ENCODE data around the gene FCHSD2. TPM values are rescaled to one million over a fixed set of nuclear protein-coding genes. Genes with fewer than 3 reads are reported as not detected.

The FCHSD2 gene
- polyA plus RNA-seq, 3 donors = 14.5 to 43.5 (median 16.6) TPM

- peaks cover 36% of the 10 kb centered on the region for H3K79me2 ChIP-seq (ENCODE audit: insufficient read depth, low read length)
- no peaks in the 10 kb centered on the region for H3K9me3 ChIP-seq (replicated peaks in 1 of 2; ENCODE audit: control insufficient read depth in 1 of 2, insufficient read depth in 1 of 2, low read length in 2 of 2)
- Mint-ChIP-seq H3K36me3 (peaks cover 38 to 39% of the 10 kb centered on the region in 2 donors), H3K4me3 (no peak overlapping the region), H3K4me1 (peaks cover 55% of the 10 kb centered on the region), H3K27me3 (ENCODE audit: low read depth in 3 of 3) (no peaks in the 10 kb centered on the region), H3K9me3 (peaks cover 0 to 4% (median 0%) of the 10 kb centered on the region in 7 donors), H3K27ac (peak overlapping the region in 1 of 7 donors; percentile 50)
- WGBS (ENCODE audit: insufficient coverage) = 96% methylated on average over 2 of the region's 3 CpGs
- intact Hi-C loops (cut with micrococcal nuclease) = no loop called here
- H3K4me3 ChIP-seq (replicated peaks in 1 of 3; ENCODE audit: low read depth in 2 of 3, low read length in 3 of 3) = no peak overlapping the region
- H3K27me3 ChIP-seq (ENCODE audit: control insufficient read depth in 2 of 2, insufficient read depth in 2 of 2, low read length in 2 of 2) = no peaks in the 10 kb centered on the region
- no peak for DNase-seq
- TF ChIP-seq, protein P1, sequence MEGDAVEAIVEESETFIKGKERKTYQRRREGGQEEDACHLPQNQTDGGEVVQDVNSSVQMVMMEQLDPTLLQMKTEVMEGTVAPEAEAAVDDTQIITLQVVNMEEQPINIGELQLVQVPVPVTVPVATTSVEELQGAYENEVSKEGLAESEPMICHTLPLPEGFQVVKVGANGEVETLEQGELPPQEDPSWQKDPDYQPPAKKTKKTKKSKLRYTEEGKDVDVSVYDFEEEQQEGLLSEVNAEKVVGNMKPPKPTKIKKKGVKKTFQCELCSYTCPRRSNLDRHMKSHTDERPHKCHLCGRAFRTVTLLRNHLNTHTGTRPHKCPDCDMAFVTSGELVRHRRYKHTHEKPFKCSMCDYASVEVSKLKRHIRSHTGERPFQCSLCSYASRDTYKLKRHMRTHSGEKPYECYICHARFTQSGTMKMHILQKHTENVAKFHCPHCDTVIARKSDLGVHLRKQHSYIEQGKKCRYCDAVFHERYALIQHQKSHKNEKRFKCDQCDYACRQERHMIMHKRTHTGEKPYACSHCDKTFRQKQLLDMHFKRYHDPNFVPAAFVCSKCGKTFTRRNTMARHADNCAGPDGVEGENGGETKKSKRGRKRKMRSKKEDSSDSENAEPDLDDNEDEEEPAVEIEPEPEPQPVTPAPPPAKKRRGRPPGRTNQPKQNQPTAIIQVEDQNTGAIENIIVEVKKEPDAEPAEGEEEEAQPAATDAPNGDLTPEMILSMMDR (IDR thresholded peaks at IDR 0.05) = no peak
- no peak overlapping the region for H3K4me2 ChIP-seq (replicated peaks; ENCODE audit: extremely low read depth, low read length, poor library complexity, severe bottlenecking)
- H2AFZ ChIP-seq (ENCODE audit: insufficient read depth, low read depth, low read length, poor library complexity, severe bottlenecking) = no peak overlapping the region
- H3K4me1 ChIP-seq (ENCODE audit: control insufficient read depth in 1 of 2, insufficient read depth in 2 of 2, low read length in 2 of 2) = peaks cover 53 to 65% of the 10 kb centered on the region in 2 donors
- no peak overlapping the region for H3K27ac ChIP-seq (ENCODE audit: low read depth in 1 of 2, low read length in 2 of 2)
- H4K20me1 ChIP-seq (ENCODE audit: insufficient read depth, low read length) = no peaks in the 10 kb centered on the region
- H3K9ac ChIP-seq (ENCODE audit: insufficient read depth, low read length, poor library complexity, severe bottlenecking) = no peak overlapping the region
- peaks cover 13 to 32% of the 10 kb centered on the region in 2 donors for H3K36me3 ChIP-seq (replicated peaks in 1 of 2; ENCODE audit: control insufficient read depth in 1 of 2, insufficient read depth in 2 of 2, low read length in 2 of 2)
Observed at GRCh38 chr11:72984453-72985077, 157.6 kb downstream of the FCHSD2 start.

GRCh38 chr11:72983560-72983959 is 158.6 kb downstream of the FCHSD2 start:
- peaks cover 30% of the 10 kb centered on the region for H3K79me2 ChIP-seq (ENCODE audit: insufficient read depth, low read length)
- Mint-ChIP-seq H3K4me3 (no peak overlapping the region), H3K27me3 (ENCODE audit: low read depth in 3 of 3) (no peaks in the 10 kb centered on the region), H3K4me1 (peaks cover 54% of the 10 kb centered on the region), H3K27ac (no peak overlapping the region), H3K9me3 (peaks cover 0 to 6% (median 2%) of the 10 kb centered on the region in 7 donors), H3K36me3 (peaks cover 41 to 47% of the 10 kb centered on the region in 2 donors)
- H4K20me1 ChIP-seq (ENCODE audit: insufficient read depth, low read length) = no peaks in the 10 kb centered on the region
- WGBS (ENCODE audit: insufficient coverage) = no CpG with 5 or more reads among the region's 2 CpGs
- no peak overlapping the region for H3K4me2 ChIP-seq (replicated peaks; ENCODE audit: extremely low read depth, low read length, poor library complexity, severe bottlenecking)
- no peak overlapping the region for H3K9ac ChIP-seq (ENCODE audit: insufficient read depth, low read length, poor library complexity, severe bottlenecking)
- no peak overlapping the region for H3K27ac ChIP-seq (ENCODE audit: low read depth in 1 of 2, low read length in 2 of 2)
- H3K9me3 ChIP-seq (replicated peaks in 1 of 2; ENCODE audit: control insufficient read depth in 1 of 2, insufficient read depth in 1 of 2, low read length in 2 of 2) = no peaks in the 10 kb centered on the region
- peaks cover 13 to 32% of the 10 kb centered on the region in 2 donors for H3K36me3 ChIP-seq (replicated peaks in 1 of 2; ENCODE audit: control insufficient read depth in 1 of 2, insufficient read depth in 2 of 2, low read length in 2 of 2)
- no peak overlapping the region for H2AFZ ChIP-seq (ENCODE audit: insufficient read depth, low read depth, low read length, poor library complexity, severe bottlenecking)
- TF ChIP-seq, protein P1 (IDR thresholded peaks at IDR 0.05) = no peak
- H3K4me3 ChIP-seq (replicated peaks in 1 of 3; ENCODE audit: low read depth in 2 of 3, low read length in 3 of 3) = no peak overlapping the region
- no peaks in the 10 kb centered on the region for H3K27me3 ChIP-seq (ENCODE audit: control insufficient read depth in 2 of 2, insufficient read depth in 2 of 2, low read length in 2 of 2)
- DNase-seq = no peak
- intact Hi-C loops (cut with micrococcal nuclease) = no loop called here
- peaks cover 52 to 65% of the 10 kb centered on the region in 2 donors for H3K4me1 ChIP-seq (ENCODE audit: control insufficient read depth in 1 of 2, insufficient read depth in 2 of 2, low read length in 2 of 2)

Measured in CD14-positive monocyte (primary cell).